Right lobe of liver (tissue), 6 donors: ENCODE data around the gene NHLRC1. TPM values are rescaled to one million over a fixed set of nuclear protein-coding genes. Genes with fewer than 3 reads are reported as not detected.

Experiments used
- ATAC-seq, 4 donors: fragments of 200-7000 bp; cut with Tn5 transposase; one replicate each; pipeline ENCODE4 v1.9.1; 2020; ENCODE audit warnings: mild to moderate bottlenecking in 4 of 4, moderate library complexity in 4 of 4
- DNase-seq, 3 donors: peaks; one replicate each; pipeline ENCODE4 v3.0.0-alpha.2; 2020
- H3K27ac ChIP-seq, 3 donors: fragments of 200-600 bp; one replicate each; pipeline ENCODE4 v1.8.0; 2022
- H3K27me3 ChIP-seq, 2 donors: fragments of 200-600 bp; one replicate each; pipeline ENCODE4 v1.8.0; 2022
- H3K36me3 ChIP-seq, 4 donors: fragments of 200-600 bp; sonication (generic) in 1 of 4; one replicate each; pipeline versions ENCODE4 v1.5.1 to v1.8.0; 2017 to 2022; ENCODE audit warnings: control low read depth in 1 of 4
- H3K4me1 ChIP-seq, 4 donors: fragments of 200-600 bp; sonication (generic) in 1 of 4; one replicate each; pipeline versions ENCODE4 v1.5.1 to v1.8.0; 2017 to 2022; ENCODE audit warnings: control low read depth in 1 of 4
- H3K4me3 ChIP-seq, 3 donors: fragments of 200-600 bp; one replicate each; pipeline ENCODE4 v1.8.0; 2022
- H3K9me3 ChIP-seq, 4 donors: fragments of 200-600 bp; sonication (generic) in 1 of 4; one replicate each; pipeline versions ENCODE4 v1.5.1 to v1.8.0; 2017 to 2022; ENCODE audit warnings: control low read depth in 1 of 4
- CTCF ChIP-seq, 4 donors: fragments of 200-600 bp in 3 of 4; fragments of 450-650 bp in 1 of 4; IDR thresholded peaks; one replicate each; pipeline versions ENCODE4 v1.5.1 to v1.8.0; 2016 to 2022; ENCODE audit warnings: antibody characterized with exemption in 4 of 4, mild to moderate bottlenecking in 2 of 4
- POLR2A ChIP-seq: fragments of 450-650 bp; IDR thresholded peaks from one replicate; pipeline ENCODE4 v1.6.1; 2017; ENCODE audit warnings: antibody characterized with exemption, mild to moderate bottlenecking
- WGBS: methylation state at CpG from one replicate; pipeline ENCODE4 v1.1.6; 2018; ENCODE audit warnings: low coverage, low lambda C conversion rate; ENCODE audit not compliant: insufficient coverage; ENCODE audit errors: missing lambda C conversion rate; 5-methylcytosine and 5-hydroxymethylcytosine counted together
- intact Hi-C, 2 donors: fragments of 100-400 bp; cut with DNase I; formaldehyde crosslinking; loops; one replicate each; pipeline versions ENCODE4 v1.11.2 to v1.14.1; 2022
- total RNA-seq, 6 experiments: library from RNA; depleted of rRNA in 2 of 6; stranded (reverse); fragments of >200 nt in 2 of 6; fragmentation: NEBNext Ultra II Directional in 3 of 6; extraction: Animal tissue kit (Norgen Biotek cat#: 25700) in 3 of 6; gene quantifications; one replicate each; pipeline versions ENCODE4 v1.1.0 to v1.2.4, GENCODE V29; 2016 to 2023
- donor health status: DM: no; HTN: yes; CAD: no.
- donor health status: DM: no; HTN: no; CAD: no.
- donor health status: DM: no; HTN: no; CAD: no.
- donor health status: DM: no; HTN: yes; CAD: no.
- donor health status: DM: no; HTN: yes; CAD: no.

The NHLRC1 gene
- total RNA-seq, 6 experiments from 2014 or later = 2.2 to 3.0 (median 2.7) TPM

GRCh38 chr6:18101271-18101670 is 21.2 kb downstream of the NHLRC1 start:
- Histone ChIP-seq H3K27me3 (no peaks in the 10 kb centered on the region), H3K4me1 (no peaks in the 10 kb centered on the region), H3K27ac (no peak overlapping the region), H3K4me3 (no peak overlapping the region), H3K36me3 (no peaks in the 10 kb centered on the region), H3K9me3 (no peaks in the 10 kb centered on the region)
- intact Hi-C loops = no loop called here
- DNase-seq (no peak), ATAC-seq (no peak)
- no peak for TF ChIP-seq POLR2A
- TF ChIP-seq CTCF (IDR thresholded peaks at IDR 0.05) = no peak
- WGBS = 80% methylated on average over 1 of the region's 1 CpG

GRCh38 chr6:18100296-18100695 is 22.2 kb downstream of the NHLRC1 start:
- TF ChIP-seq POLR2A (no peak), CTCF (IDR thresholded peaks at IDR 0.05) (no peak)
- Histone ChIP-seq H3K4me1 (no peaks in the 10 kb centered on the region), H3K27me3 (no peaks in the 10 kb centered on the region), H3K36me3 (no peaks in the 10 kb centered on the region), H3K9me3 (no peaks in the 10 kb centered on the region), H3K27ac (no peak overlapping the region), H3K4me3 (no peak overlapping the region)
- no peak for ATAC-seq
- 96% methylated on average over 3 of the region's 3 CpGs for WGBS
- intact Hi-C loops = no loop called here
- DNase-seq = no peak

GRCh38 chr6:18099511-18099910 is 23.0 kb downstream of the NHLRC1 start:
- H3K9me3 ChIP-seq = no peaks in the 10 kb centered on the region
- ATAC-seq (no peak), DNase-seq (no peak)
- H3K4me1 ChIP-seq = no peaks in the 10 kb centered on the region
- intact Hi-C loops = no loop called here
- 79% methylated on average over 2 of the region's 2 CpGs for WGBS
- TF ChIP-seq CTCF (IDR thresholded peaks at IDR 0.05) (no peak), POLR2A (no peak)
- H3K4me3 ChIP-seq = no peak overlapping the region
- no peak overlapping the region for H3K27ac ChIP-seq
- H3K36me3 ChIP-seq = no peaks in the 10 kb centered on the region
- H3K27me3 ChIP-seq = no peaks in the 10 kb centered on the region

GRCh38 chr6:18096423-18096822 is 26.1 kb downstream of the NHLRC1 start:
- no peaks in the 10 kb centered on the region for H3K9me3 ChIP-seq
- no peaks in the 10 kb centered on the region for H3K27me3 ChIP-seq
- no peak overlapping the region for H3K4me3 ChIP-seq
- intact Hi-C loops = no loop called here
- ATAC-seq = no peak
- H3K36me3 ChIP-seq = no peaks in the 10 kb centered on the region
- no peak for DNase-seq
- H3K4me1 ChIP-seq = no peaks in the 10 kb centered on the region
- WGBS = 86% methylated on average over 3 of the region's 3 CpGs
- H3K27ac ChIP-seq = no peak overlapping the region
- TF ChIP-seq CTCF (IDR thresholded peaks at IDR 0.05) (no peak), POLR2A (no peak)

GRCh38 chr6:18091382-18091781 is 31.1 kb downstream of the NHLRC1 start:
- no peak for TF ChIP-seq POLR2A
- TF ChIP-seq CTCF (IDR thresholded peaks at IDR 0.05) = no peak
- Histone ChIP-seq H3K27ac (no peak overlapping the region), H3K4me1 (no peaks in the 10 kb centered on the region), H3K9me3 (no peaks in the 10 kb centered on the region), H3K36me3 (no peaks in the 10 kb centered on the region), H3K27me3 (no peaks in the 10 kb centered on the region), H3K4me3 (no peak overlapping the region)
- intact Hi-C loops = no loop called here
- no peak for ATAC-seq
- DNase-seq = no peak
- WGBS = 86% methylated on average over 1 of the region's 1 CpG
